Large intestine (tissue), 3 donors: ENCODE measurements around the gene CD48. TPM values are rescaled to one million over a fixed set of nuclear protein-coding genes. Genes with fewer than 3 reads are reported as not detected.

Experiments
- DNase-seq, 2 donors: peaks; one replicate each; pipeline versions ENCODE4 v3.0.0 to v3.0.0-alpha.2; 2013
- H3K27ac ChIP-seq: one replicate; pipeline ENCODE4 v1.5.1; 2013; ENCODE audit warnings: low read length
- H3K27me3 ChIP-seq: 2 replicates; pipeline ENCODE4 v1.6.1; 2013; ENCODE audit warnings: low read length; ENCODE audit not compliant: control insufficient read depth, insufficient read depth
- H3K36me3 ChIP-seq: 2 replicates; pipeline ENCODE4 v1.6.1; 2013; ENCODE audit warnings: low read length; ENCODE audit not compliant: control insufficient read depth, insufficient read depth
- H3K4me1 ChIP-seq: one replicate; pipeline ENCODE4 v1.6.1; 2013; ENCODE audit warnings: low read length; ENCODE audit not compliant: control insufficient read depth, insufficient read depth
- H3K4me3 ChIP-seq: one replicate; pipeline ENCODE4 v1.5.1; 2013; ENCODE audit warnings: low read length
- H3K9me3 ChIP-seq: one replicate; pipeline ENCODE4 v1.6.1; 2013; ENCODE audit warnings: mild to moderate bottlenecking, low read depth, low read length, moderate library complexity; ENCODE audit not compliant: control insufficient read depth
- WGBS: methylation state at CpG from one replicate; pipeline ENCODE4 v1.1.5; 2013; ENCODE audit warnings: low lambda C conversion rate; ENCODE audit not compliant: insufficient coverage; 5-methylcytosine and 5-hydroxymethylcytosine counted together
- polyA plus RNA-seq: library from polyadenylated mRNA; unstranded; fragments of 120-200 nt; gene quantifications from one replicate; pipeline ENCODE4 v1.2.1, GENCODE V29; 2013

The CD48 gene
- polyA plus RNA-seq, 1 donor, result 8.6 TPM

- WGBS, result no CpG with 5 or more reads among the region's 8 CpGs
- no peaks in the 10 kb centered on the region for H3K27me3 ChIP-seq
- DNase-seq, result no peak
- no peak overlapping the region for H3K27ac ChIP-seq
- H3K36me3 ChIP-seq, result no peaks in the 10 kb centered on the region
- no peaks in the 10 kb centered on the region for H3K9me3 ChIP-seq
- H3K4me1 ChIP-seq, result peaks cover under 1% of the 10 kb centered on the region
- H3K4me3 ChIP-seq, result no peak overlapping the region
These were observed 31.2 kb downstream of the CD48 start for GRCh38 chr1:160680399-160680798.

- Histone ChIP-seq H3K36me3 (no peaks in the 10 kb centered on the region), H3K27ac (no peak overlapping the region), H3K9me3 (no peaks in the 10 kb centered on the region), H3K4me1 (peaks cover 3% of the 10 kb centered on the region), H3K4me3 (no peak overlapping the region), H3K27me3 (no peaks in the 10 kb centered on the region)
- DNase-seq, result no peak
- 80% methylated on average over 1 of the region's 3 CpGs for WGBS
These were observed 31.7 kb downstream of the CD48 start for GRCh38 chr1:160679893-160680292.

GRCh38 chr1:160676869-160677597, 34.6 kb downstream of the CD48 start:
- no peak overlapping the region for H3K27ac ChIP-seq
- peaks cover 3% of the 10 kb centered on the region for H3K4me1 ChIP-seq
- H3K4me3 ChIP-seq, result no peak overlapping the region
- no peaks in the 10 kb centered on the region for H3K36me3 ChIP-seq
- no peaks in the 10 kb centered on the region for H3K9me3 ChIP-seq
- DNase-seq, result no peak
- WGBS, result 80% methylated on average over 1 of the region's 13 CpGs
- H3K27me3 ChIP-seq, result no peaks in the 10 kb centered on the region

- no peak overlapping the region for H3K4me3 ChIP-seq
- no peaks in the 10 kb centered on the region for H3K27me3 ChIP-seq
- no peaks in the 10 kb centered on the region for H3K36me3 ChIP-seq
- WGBS, result no CpG with 5 or more reads among the region's 6 CpGs
- peaks cover 3% of the 10 kb centered on the region for H3K4me1 ChIP-seq
- peak; percentile 62 to 67 for DNase-seq
- H3K27ac ChIP-seq, result no peak overlapping the region
- H3K9me3 ChIP-seq, result no peaks in the 10 kb centered on the region
These were observed 35.8 kb downstream of the CD48 start for GRCh38 chr1:160675641-160676410.

GRCh38 chr1:160674415-160674814, 37.2 kb downstream of the CD48 start:
- 67% methylated on average over 1 of the region's 2 CpGs for WGBS
- H3K4me1 ChIP-seq, result peaks cover 3% of the 10 kb centered on the region

GRCh38 chr1:160672789-160673695, 38.6 kb downstream of the CD48 start:
- no peaks in the 10 kb centered on the region for H3K27me3 ChIP-seq
- 83% methylated on average over 1 of the region's 6 CpGs for WGBS
- no peaks in the 10 kb centered on the region for H3K36me3 ChIP-seq
- peaks cover 3% of the 10 kb centered on the region for H3K4me1 ChIP-seq
- no peak overlapping the region for H3K4me3 ChIP-seq
- peaks cover 9% of the 10 kb centered on the region for H3K9me3 ChIP-seq
- H3K27ac ChIP-seq, result no peak overlapping the region
- no peak for DNase-seq

More at GRCh38 chr1:160674415-160674814, 37.2 kb downstream of the CD48 start:
- Histone ChIP-seq H3K27ac (no peak overlapping the region), H3K9me3 (peaks cover 4% of the 10 kb centered on the region), H3K36me3 (no peaks in the 10 kb centered on the region), H3K27me3 (no peaks in the 10 kb centered on the region), H3K4me3 (no peak overlapping the region)
- DNase-seq, result no peak

GRCh38 chr1:160671603-160672517, 39.8 kb downstream of the CD48 start:
- Histone ChIP-seq H3K4me3 (no peak overlapping the region), H3K36me3 (no peaks in the 10 kb centered on the region), H3K27ac (no peak overlapping the region), H3K9me3 (peaks cover 9% of the 10 kb centered on the region), H3K27me3 (no peaks in the 10 kb centered on the region), H3K4me1 (peaks cover 3% of the 10 kb centered on the region)
- DNase-seq, result no peak
- WGBS, result 33% methylated on average over 1 of the region's 3 CpGs

- Histone ChIP-seq H3K27ac (no peak overlapping the region), H3K36me3 (no peaks in the 10 kb centered on the region), H3K9me3 (peaks cover 9% of the 10 kb centered on the region), H3K4me1 (peaks cover 10% of the 10 kb centered on the region), H3K4me3 (no peak overlapping the region), H3K27me3 (no peaks in the 10 kb centered on the region)
- WGBS, result 100% methylated on average over 3 of the region's 4 CpGs
- DNase-seq, result no peak
These were observed 40.9 kb downstream of the CD48 start for GRCh38 chr1:160670701-160671100.

GRCh38 chr1:160669802-160670201, 41.8 kb downstream of the CD48 start:
- peaks cover 15% of the 10 kb centered on the region for H3K4me1 ChIP-seq
- no CpG with 5 or more reads among the region's 20 CpGs for WGBS

More at GRCh38 chr1:160669802-160670201, 41.8 kb downstream of the CD48 start:
- Histone ChIP-seq H3K27me3 (no peaks in the 10 kb centered on the region), H3K27ac (no peak overlapping the region), H3K9me3 (peaks cover 9% of the 10 kb centered on the region), H3K4me3 (no peak overlapping the region), H3K36me3 (no peaks in the 10 kb centered on the region)
- DNase-seq, result no peak
